K562 (cell line): ENCODE data around the gene B4GALT5. TPM values are rescaled to one million over a fixed set of nuclear protein-coding genes. Genes with fewer than 3 reads are reported as not detected.
A peak's percentile ranks its signal among the peaks of the same experiment; 100 is the strongest.

ENCODE experiments used
- ARID3A ChIP-seq: IDR thresholded peaks from 2 replicates; pipeline ENCODE4 v1.6.1; 2012; ENCODE audit warnings: low read depth, low read length, improper control_type of control experiment, borderline replicate concordance
- DPF2 ChIP-seq: fragments of 450-650 bp; IDR thresholded peaks from 2 replicates; pipeline ENCODE4 v1.6.1; 2016
- ESRRA ChIP-seq: fragments of 450-650 bp; IDR thresholded peaks from 2 replicates; pipeline ENCODE4 v1.6.1; 2014; ENCODE audit warnings: low read depth, mild to moderate bottlenecking, moderate library complexity, borderline replicate concordance
- FOXM1 ChIP-seq, 2 experiments: fragments of 450-650 bp in 1 of 2; sonication (generic) in 1 of 2; formaldehyde crosslinking in 1 of 2; IDR thresholded peaks; 2 replicates each; pipeline versions ENCODE4 v1.6.1 to v1.9.0; 2017 to 2022; ENCODE audit warnings: low read depth in 2 of 2, mild to moderate bottlenecking in 2 of 2, missing genetic modification reagents in 1 of 2, moderate library complexity in 1 of 2
- GTF2A2 ChIP-seq: IDR thresholded peaks from 2 replicates; pipeline ENCODE4 v1.6.1; 2016; ENCODE audit warnings: mild to moderate bottlenecking, missing genetic modification characterization, missing compliant biosample characterization
- HDAC2 ChIP-seq: fragments of 450-650 bp; IDR thresholded peaks from 2 replicates; pipeline ENCODE4 v1.6.1; 2016; ENCODE audit warnings: mild to moderate bottlenecking
- HDAC6 ChIP-seq: IDR thresholded peaks from 2 replicates; pipeline ENCODE4 v1.6.1; 2012; ENCODE audit warnings: low read depth, mild to moderate bottlenecking, control low read depth, inconsistent platforms, low read length, moderate library complexity
- IFI16 ChIP-seq: fragments of 250-450 bp; sonication (Bioruptor Pico); IDR thresholded peaks from 2 replicates; pipeline ENCODE4 v2.1.2; 2022; ENCODE audit warnings: mild to moderate bottlenecking, inconsistent platforms
- MBD2 ChIP-seq: sonication (generic); IDR thresholded peaks from 2 replicates; pipeline ENCODE4 v1.6.1; 2016; ENCODE audit warnings: low read depth, borderline replicate concordance
- MEIS2 ChIP-seq: fragments of 450-650 bp; IDR thresholded peaks from 2 replicates; pipeline ENCODE4 v1.6.1; 2014; ENCODE audit warnings: mild to moderate bottlenecking; ENCODE audit not compliant: partially characterized antibody
- MLLT1 ChIP-seq, 2 experiments: fragments of 450-650 bp; IDR thresholded peaks; 2 replicates each; pipeline ENCODE4 v1.6.1; 2016
- MXD1 ChIP-seq: fragments of 250-450 bp; sonication (Bioruptor Pico); IDR thresholded peaks from 2 replicates; pipeline ENCODE4 v1.8.0; 2021; ENCODE audit warnings: borderline replicate concordance, mild to moderate bottlenecking, moderate library complexity; ENCODE audit not compliant: poor library complexity, severe bottlenecking
- MYBL2 ChIP-seq, 2 experiments: fragments of 450-650 bp in 1 of 2; sonication (generic) in 1 of 2; formaldehyde crosslinking in 1 of 2; IDR thresholded peaks; 2 replicates each; pipeline versions ENCODE4 v1.6.1 to v1.8.1; 2017 to 2022; ENCODE audit warnings: borderline replicate concordance in 1 of 2, inconsistent platforms in 1 of 2, low read depth in 1 of 2, mild to moderate bottlenecking in 1 of 2, missing genetic modification reagents in 1 of 2, moderate library complexity in 1 of 2
- NCOA2 ChIP-seq, 2 experiments: fragments of 450-650 bp; IDR thresholded peaks; 2 replicates each; pipeline ENCODE4 v1.6.1; 2018; ENCODE audit warnings: mild to moderate bottlenecking in 2 of 2, moderate library complexity in 1 of 2; ENCODE audit not compliant: partially characterized antibody in 2 of 2
- SFPQ ChIP-seq: fragments of 200-400 bp; formaldehyde crosslinking; IDR thresholded peaks from 2 replicates; pipeline ENCODE4 v1.6.1; 2017; ENCODE audit warnings: mild to moderate bottlenecking, low read depth, low read length, moderate library complexity
- SIN3A ChIP-seq, 2 experiments: fragments of 150-350 bp in 1 of 2; IDR thresholded peaks; 2 replicates each; pipeline ENCODE4 v1.6.1; 2011 to 2016; ENCODE audit warnings: borderline replicate concordance in 2 of 2, low read depth in 2 of 2, low read length in 2 of 2, mild to moderate bottlenecking in 2 of 2, moderate library complexity in 2 of 2; ENCODE audit not compliant: control insufficient read depth in 1 of 2
- SRF ChIP-seq, 2 experiments: fragments of 250-450, 450-650 bp in 1 of 2; sonication (Bioruptor Pico) in 1 of 2; sonication (generic) in 1 of 2; formaldehyde crosslinking; IDR thresholded peaks; 2 replicates each; pipeline versions ENCODE4 v1.5.0 to v1.5.1; 2020 to 2022; ENCODE audit warnings: mild to moderate bottlenecking in 1 of 2, missing genetic modification reagents in 1 of 2
- TCF3 ChIP-seq: sonication (generic); formaldehyde crosslinking; IDR thresholded peaks from 2 replicates; pipeline ENCODE4 v1.4.0; 2020; ENCODE audit warnings: mild to moderate bottlenecking, missing genetic modification reagents
- TGIF2 ChIP-seq: sonication (generic); formaldehyde crosslinking; IDR thresholded peaks from 2 replicates; pipeline ENCODE4 v1.8.1; 2022; ENCODE audit warnings: mild to moderate bottlenecking, missing genetic modification reagents, moderate library complexity
- ZBTB8A ChIP-seq: fragments of 450-650 bp; IDR thresholded peaks from 2 replicates; pipeline ENCODE4 v1.6.1; 2018; ENCODE audit warnings: mild to moderate bottlenecking, moderate library complexity; ENCODE audit not compliant: partially characterized antibody
- ZNF668 ChIP-seq: fragments of 250-450 bp; sonication (Bioruptor Pico); IDR thresholded peaks from 2 replicates; pipeline ENCODE4 v1.8.0; 2022; ENCODE audit warnings: mild to moderate bottlenecking, inconsistent platforms
- polyA plus RNA-seq, 8 experiments: library from polyadenylated mRNA; depleted of rRNA in 4 of 8; stranded (reverse) in 5 of 8; unstranded in 3 of 8; fragments of >200 nt; fragmentation: Nextera tagmentation in 2 of 8; fragmentation: Illumina TruSeq in 1 of 8; extraction: Ambion mirVana in 2 of 8; extraction: Trizol in 1 of 8; gene quantifications; 2 replicates each; pipeline versions ENCODE4 v1.2.1 to v1.2.3, GENCODE V29; 2011 to 2014; ENCODE audit warnings: inconsistent platforms in 1 of 8, missing spikeins in 1 of 8
- total RNA-seq, 7 experiments: library from RNA; depleted of rRNA in 6 of 7; stranded (reverse); fragments of >200 nt in 6 of 7; fragmentation: Illumina TruSeq in 2 of 7; extraction: Trizol in 2 of 7; gene quantifications; 2 replicates each; pipeline versions ENCODE4 v1.2.1 to v1.2.3, GENCODE V29; 2011 to 2021; ENCODE audit warnings: low replicate concordance in 1 of 7

B4GALT5 gene
- total and polyA plus RNA-seq, 9 of the 15 experiments (the other 6 are each of a cell fraction or from before 2014, with no cell fraction given): 8.5 to 32.6 (median 23.4) TPM

- TF ChIP-seq GTF2A2 (tag) (no peak), ARID3A (no peak), MEIS2 (peak; percentile 64), FOXM1 (IDR thresholded peaks at IDR 0.05; ENCODE audit: low read depth) (no peak), FOXM1 (CRISPR knock-in tag; IDR thresholded peaks at IDR 0.05; ENCODE audit: low read depth) (no peak), DPF2 (peak; percentile 50), TGIF2 (no peak), MYBL2 (IDR thresholded peaks at IDR 0.05; ENCODE audit: low read depth) (no peak), MYBL2 (CRISPR knock-in tag; IDR thresholded peaks at IDR 0.05; ENCODE audit: borderline replicate concordance) (no peak), MXD1 (CRISPR knock-in tag) (no peak), HDAC2 (0 out of 2 replicates have a peak, but pooled peaks have one; percentile 23), ESRRA (no peak), MBD2 (no peak), SRF (CRISPR knock-in tag; IDR thresholded peaks at IDR 0.05) (no peak), MLLT1 (IDR thresholded peaks at IDR 0.05) (peak in 1 of 2 experiments; percentile 73; a peak in 2 of 4 replicates), ZNF668 (CRISPR knock-in tag) (no peak), SIN3A (IDR thresholded peaks at IDR 0.05; ENCODE audit: borderline replicate concordance in 2 of 2, control insufficient read depth in 1 of 2, low read depth in 2 of 2, low read length in 2 of 2) (no peak), NCOA2 (IDR thresholded peaks at IDR 0.05; ENCODE audit: partially characterized antibody in 2 of 2) (no peak), HDAC6 (no peak), ZBTB8A (no peak), IFI16 (CRISPR knock-in tag) (no peak), SFPQ (no peak), TCF3 (CRISPR knock-in tag) (no peak)
Measured at GRCh38 chr20:49668181-49668877, 45.3 kb downstream of the B4GALT5 start (continued).
